ENCODE data around the gene CD300LG. TPM values are rescaled to one million over a fixed set of nuclear protein-coding genes. Genes with fewer than 3 reads are reported as not detected.
"Not testable (repeated sequence)": the region's sequence is repeated elsewhere in the genome, so short reads cannot be mapped to it uniquely, and the experiment has no call there.

CD300LG gene, protein sequence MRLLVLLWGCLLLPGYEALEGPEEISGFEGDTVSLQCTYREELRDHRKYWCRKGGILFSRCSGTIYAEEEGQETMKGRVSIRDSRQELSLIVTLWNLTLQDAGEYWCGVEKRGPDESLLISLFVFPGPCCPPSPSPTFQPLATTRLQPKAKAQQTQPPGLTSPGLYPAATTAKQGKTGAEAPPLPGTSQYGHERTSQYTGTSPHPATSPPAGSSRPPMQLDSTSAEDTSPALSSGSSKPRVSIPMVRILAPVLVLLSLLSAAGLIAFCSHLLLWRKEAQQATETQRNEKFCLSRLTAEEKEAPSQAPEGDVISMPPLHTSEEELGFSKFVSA
- not detected in 2 replicates for total RNA-seq (2021)
- Bru-seq, nascent RNA: not detected
- BruChase-seq, experiment 1, labeled RNA remaining after a 2-hour chase: not detected
- BruChase-seq, experiment 2, labeled RNA remaining after a 6-hour chase: not detected
- long read RNA-seq: 0 reads

DNA sequence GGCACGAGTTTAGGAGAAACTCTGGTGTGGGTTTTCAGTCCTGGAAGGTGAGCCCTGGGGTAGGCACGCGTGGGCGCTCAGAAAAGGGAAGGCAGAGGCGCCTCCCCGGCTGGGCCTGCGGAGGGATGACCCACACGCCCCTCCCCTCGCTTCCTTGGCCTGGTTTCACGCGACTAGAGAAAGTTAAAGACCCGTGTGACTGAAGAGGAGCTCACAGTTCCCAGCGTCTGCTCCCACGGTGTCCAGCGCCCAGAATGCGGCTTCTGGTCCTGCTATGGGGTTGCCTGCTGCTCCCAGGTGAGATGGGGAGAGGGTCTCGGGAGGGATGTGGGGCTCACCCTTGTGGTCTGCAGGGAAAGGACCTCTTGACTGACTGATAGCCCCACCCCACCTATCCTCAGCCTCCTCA lies at the start of gene CD300LG:
Gene CD300LG, plus strand, starts transcription at position 214 of the 409 bp plus-strand sequence. Its CDS starts 41 bp downstream, at position 255.
- intact Hi-C loops (cut with micrococcal nuclease; ENCODE audit: unreplicated experiment): loop anchor here (2.0 to 5.0 kb wide), 2 partner anchors 68 to 155 kb away; partner anchors contain the start of gene DUSP3
- Histone ChIP-seq H3K79me2 (ENCODE audit: low read depth) (no peaks in the 10 kb centered on the region), H3F3A (ENCODE audit: insufficient read depth, low read depth) (peaks cover 12% of the 10 kb centered on the region; the same call in 1 of the 2 replicates), H3K4me2 (no peak within 1 kb of the TSS), H2AFZ (no peak within 1 kb of the TSS), H3K4me3 (no peak within 1 kb of the TSS), H3K27me3 (ENCODE audit: insufficient read depth, low read depth) (peaks cover 9% of the 10 kb centered on the region; the same call in 1 of the 2 replicates), H3K9me3 (ENCODE audit: insufficient read depth, low read depth) (no peaks in the 10 kb centered on the region), H3K9me2 (ENCODE audit: insufficient read depth) (no peaks in the 10 kb centered on the region), H3K4me1 (replicated peaks; ENCODE audit: insufficient read depth) (peaks cover 8% of the 10 kb centered on the region), H4K20me1 (ENCODE audit: insufficient read depth) (no peaks in the 10 kb centered on the region), H3K36me3 (ENCODE audit: low read depth) (no peaks in the 10 kb centered on the region), H3K27ac (no peak within 1 kb of the TSS)
- CTCF ChIA-PET: interaction anchor here (0.6 to 1.1 kb wide), 3 partner anchors 18 to 147 kb away, joined by 3 to 7 read pairs (median 4); no protein-coding TSS in a partner anchor
- TF ChIP-seq, protein P1, sequence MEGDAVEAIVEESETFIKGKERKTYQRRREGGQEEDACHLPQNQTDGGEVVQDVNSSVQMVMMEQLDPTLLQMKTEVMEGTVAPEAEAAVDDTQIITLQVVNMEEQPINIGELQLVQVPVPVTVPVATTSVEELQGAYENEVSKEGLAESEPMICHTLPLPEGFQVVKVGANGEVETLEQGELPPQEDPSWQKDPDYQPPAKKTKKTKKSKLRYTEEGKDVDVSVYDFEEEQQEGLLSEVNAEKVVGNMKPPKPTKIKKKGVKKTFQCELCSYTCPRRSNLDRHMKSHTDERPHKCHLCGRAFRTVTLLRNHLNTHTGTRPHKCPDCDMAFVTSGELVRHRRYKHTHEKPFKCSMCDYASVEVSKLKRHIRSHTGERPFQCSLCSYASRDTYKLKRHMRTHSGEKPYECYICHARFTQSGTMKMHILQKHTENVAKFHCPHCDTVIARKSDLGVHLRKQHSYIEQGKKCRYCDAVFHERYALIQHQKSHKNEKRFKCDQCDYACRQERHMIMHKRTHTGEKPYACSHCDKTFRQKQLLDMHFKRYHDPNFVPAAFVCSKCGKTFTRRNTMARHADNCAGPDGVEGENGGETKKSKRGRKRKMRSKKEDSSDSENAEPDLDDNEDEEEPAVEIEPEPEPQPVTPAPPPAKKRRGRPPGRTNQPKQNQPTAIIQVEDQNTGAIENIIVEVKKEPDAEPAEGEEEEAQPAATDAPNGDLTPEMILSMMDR (conservative IDR thresholded peaks at IDR 0.05): no peak
- no peak for TF ChIP-seq EZH2 (IDR thresholded peaks at IDR 0.05; ENCODE audit: low read depth)
- DNase-seq: no peak
- POLR2A ChIA-PET (ENCODE audit: unreplicated experiment): no interaction called here
- BruUV-seq (replicated peaks): no TSS peak

DNA sequence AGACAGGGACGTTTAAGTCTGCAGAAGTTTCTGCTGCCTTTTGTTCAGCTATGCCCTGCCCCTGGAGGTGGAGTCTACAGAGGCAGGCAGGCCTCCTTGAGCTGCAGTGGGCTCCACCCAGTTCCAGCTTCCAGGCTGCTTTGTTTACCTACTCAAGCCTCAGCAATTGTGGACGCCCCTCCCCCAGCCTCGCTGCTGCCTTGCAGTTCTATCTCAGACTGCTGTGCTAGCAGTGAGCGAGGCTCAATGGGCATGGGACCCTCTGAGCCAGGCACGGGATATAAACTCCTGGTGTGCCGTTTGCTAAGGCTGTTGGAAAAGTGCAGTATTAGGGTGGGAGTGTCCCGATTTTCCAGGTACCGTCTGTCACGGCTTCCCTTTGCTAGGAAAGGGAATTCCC lies 49.0 kb upstream of the CD300LG start:
- peak in 1 of 2 experiments; percentile 47 for DNase-seq
- H3K9me3 ChIP-seq (ENCODE audit: insufficient read depth, low read depth); H2AFZ ChIP-seq; POLR2A ChIA-PET (ENCODE audit: unreplicated experiment); CTCF ChIA-PET; H3F3A ChIP-seq (ENCODE audit: insufficient read depth, low read depth); H3K36me3 ChIP-seq (ENCODE audit: low read depth); H3K79me2 ChIP-seq (ENCODE audit: low read depth); H3K4me1 ChIP-seq (replicated peaks; ENCODE audit: insufficient read depth); H4K20me1 ChIP-seq (ENCODE audit: insufficient read depth); H3K9me2 ChIP-seq (ENCODE audit: insufficient read depth); intact Hi-C loops (cut with micrococcal nuclease; ENCODE audit: unreplicated experiment); H3K27ac ChIP-seq; BruUV-seq (replicated peaks): not testable (repeated sequence)
- Histone ChIP-seq H3K27me3 (ENCODE audit: insufficient read depth, low read depth) (peaks cover 16% of the 10 kb centered on the region; the same call in 1 of the 2 replicates), H3K4me3 (peak overlapping the region; percentile 37; the same call in 1 of the 2 replicates), H3K4me2 (peak overlapping the region; percentile 75)

DNA sequence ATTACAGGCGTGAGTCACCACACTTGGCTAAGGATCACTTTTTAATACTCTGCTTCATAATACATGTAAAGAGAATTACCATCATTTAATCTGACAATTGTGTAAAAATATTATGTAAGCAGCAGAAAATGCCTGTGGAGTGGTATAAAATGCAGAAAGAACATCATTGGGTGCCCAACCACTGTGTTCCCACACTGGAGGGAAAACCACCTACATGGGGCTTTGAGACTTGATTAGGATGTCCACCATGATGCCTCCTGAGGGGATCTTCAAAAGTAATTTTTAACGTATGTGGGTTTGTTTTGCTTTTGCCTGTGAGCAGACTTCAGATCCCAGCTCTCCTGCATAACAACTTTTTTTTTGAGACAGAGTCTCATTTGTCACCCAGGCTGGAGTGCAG lies 47.9 kb upstream of the CD300LG start:
- H2AFZ ChIP-seq: no peak overlapping the region
- no peaks in the 10 kb centered on the region for H3K79me2 ChIP-seq (ENCODE audit: low read depth)
- no peaks in the 10 kb centered on the region for H4K20me1 ChIP-seq (ENCODE audit: insufficient read depth)
- H3K9me3 ChIP-seq (ENCODE audit: insufficient read depth, low read depth): peaks cover 5% of the 10 kb centered on the region; the same call in 1 of the 2 replicates
- no TSS peak for BruUV-seq (replicated peaks)
- no peaks in the 10 kb centered on the region for H3K36me3 ChIP-seq (ENCODE audit: low read depth)
- H3K4me2 ChIP-seq: no peak overlapping the region
- H3K9me2 ChIP-seq (ENCODE audit: insufficient read depth): no peaks in the 10 kb centered on the region
- H3K4me1 ChIP-seq (replicated peaks; ENCODE audit: insufficient read depth): 0 out of 2 replicates have a peak, but pooled peaks cover 4% of the 10 kb centered on the region
- H3K27me3 ChIP-seq (ENCODE audit: insufficient read depth, low read depth): peaks cover 14% of the 10 kb centered on the region; the same call in 1 of the 2 replicates
- no peak overlapping the region for H3K4me3 ChIP-seq
- no peak for DNase-seq
- CTCF ChIA-PET: no interaction called here
- POLR2A ChIA-PET (ENCODE audit: unreplicated experiment): no interaction called here
- no peak for TF ChIP-seq EZH2 (IDR thresholded peaks at IDR 0.05; ENCODE audit: low read depth)
- TF ChIP-seq, protein P1 (conservative IDR thresholded peaks at IDR 0.05): no peak
- no peak overlapping the region for H3K27ac ChIP-seq
- intact Hi-C loops (cut with micrococcal nuclease; ENCODE audit: unreplicated experiment): no loop called here
- H3F3A ChIP-seq (ENCODE audit: insufficient read depth, low read depth): no peaks in the 10 kb centered on the region
